Caco-2 (cell line): ENCODE measurements around the gene ZNF316. TPM values are rescaled to one million over a fixed set of nuclear protein-coding genes. Genes with fewer than 3 reads are reported as not detected.

ENCODE experiments used
- BruUV-seq: library from RNA; stranded (reverse); fragments of 400-500 nt; replicated peaks from 2 replicates; lab custom pipeline; 2021; lab: Mats Ljungman, UMichigan
- CTCF ChIA-PET: fragments of 300-600 bp; sonication (Branson Sonifier 250); formaldehyde crosslinking; loops from one replicate; lab custom pipeline; 2022; ENCODE audit warnings: antibody characterized with exemption; lab: Charles Lee
- POLR2A ChIA-PET: fragments of 300-600 bp; sonication (Branson Sonifier 250); formaldehyde crosslinking; loops from one replicate; lab custom pipeline; 2022; ENCODE audit warnings: antibody characterized with exemption; lab: Charles Lee
- DNase-seq, 2 experiments: peaks; one replicate each; pipeline versions ENCODE4 v3.0.0 to v3.0.0-alpha.2; 2020 to 2022
- H3K27me3 ChIP-seq: replicated peaks from 2 replicates; pipeline ENCODE4 v1.6.0; 2011; ENCODE audit warnings: low read length; ENCODE audit not compliant: control insufficient read depth, insufficient read depth
- H3K36me3 ChIP-seq: 2 replicates; pipeline ENCODE4 v1.5.1; 2011; ENCODE audit warnings: low read length; ENCODE audit not compliant: control insufficient read depth, insufficient read depth
- H3K4me1 ChIP-seq: fragments of 250-450 bp; sonication (Bioruptor Pico); 2 replicates; pipeline ENCODE4 v1.5.1; 2020; ENCODE audit warnings: mild to moderate bottlenecking
- H3K4me3 ChIP-seq: 2 replicates; pipeline ENCODE4 v1.5.1; 2011; ENCODE audit warnings: low read depth, mild to moderate bottlenecking, control low read depth, low read length
- H3K9me3 ChIP-seq: fragments of 250-450 bp; sonication (Bioruptor Pico); 2 replicates; pipeline ENCODE4 v1.5.1; 2020; ENCODE audit warnings: mild to moderate bottlenecking, moderate library complexity
- H3K27ac Mint-ChIP-seq: one replicate; pipeline ENCODE4 v1.8.0; 2022; ENCODE audit warnings: mixed read lengths; ENCODE audit not compliant: unreplicated experiment
- H3K27me3 Mint-ChIP-seq: one replicate; pipeline ENCODE4 v1.8.0; 2022; ENCODE audit warnings: mixed read lengths; ENCODE audit not compliant: insufficient read depth, unreplicated experiment
- H3K36me3 Mint-ChIP-seq: one replicate; pipeline ENCODE4 v1.8.0; 2022; ENCODE audit warnings: mild to moderate bottlenecking, mixed read lengths; ENCODE audit not compliant: insufficient read depth, unreplicated experiment
- H3K4me1 Mint-ChIP-seq: one replicate; pipeline ENCODE4 v1.8.0; 2022; ENCODE audit warnings: low read depth, mixed read lengths; ENCODE audit not compliant: unreplicated experiment
- H3K4me3 Mint-ChIP-seq: one replicate; pipeline ENCODE4 v1.8.0; 2022; ENCODE audit warnings: mild to moderate bottlenecking, moderate library complexity, mixed read lengths; ENCODE audit not compliant: unreplicated experiment
- H3K9me3 Mint-ChIP-seq: one replicate; pipeline ENCODE4 v1.8.0; 2022; ENCODE audit warnings: mixed read lengths; ENCODE audit not compliant: unreplicated experiment
- intact Hi-C: fragments of 100-400 bp; cut with micrococcal nuclease; formaldehyde crosslinking; loops from one replicate; pipeline ENCODE4 v1.10.0; 2022; ENCODE audit not compliant: unreplicated experiment
- total RNA-seq: library from RNA; stranded (reverse); gene quantifications from 2 replicates; pipeline ENCODE4 v1.2.3, GENCODE V29; 2022
- TF ChIP-seq, protein P1 (sequence below), 2 experiments: fragments of 200-600 bp in 1 of 2; IDR thresholded peaks; 1 replicate in 1 of 2; 2 replicates in 1 of 2; pipeline versions ENCODE4 v1.5.1 to v1.8.0; 2011 to 2022; ENCODE audit warnings: antibody characterized with exemption in 1 of 2, control low read depth in 1 of 2, inconsistent platforms in 1 of 2, low read depth in 1 of 2, low read length in 1 of 2, mild to moderate bottlenecking in 1 of 2, moderate library complexity in 1 of 2; ENCODE audit not compliant: insufficient read depth in 1 of 2, severe bottlenecking in 1 of 2, unreplicated experiment in 1 of 2

ZNF316 gene
- total RNA-seq, 1 experiment from 2014 or later, result 34.3 TPM

DNA sequence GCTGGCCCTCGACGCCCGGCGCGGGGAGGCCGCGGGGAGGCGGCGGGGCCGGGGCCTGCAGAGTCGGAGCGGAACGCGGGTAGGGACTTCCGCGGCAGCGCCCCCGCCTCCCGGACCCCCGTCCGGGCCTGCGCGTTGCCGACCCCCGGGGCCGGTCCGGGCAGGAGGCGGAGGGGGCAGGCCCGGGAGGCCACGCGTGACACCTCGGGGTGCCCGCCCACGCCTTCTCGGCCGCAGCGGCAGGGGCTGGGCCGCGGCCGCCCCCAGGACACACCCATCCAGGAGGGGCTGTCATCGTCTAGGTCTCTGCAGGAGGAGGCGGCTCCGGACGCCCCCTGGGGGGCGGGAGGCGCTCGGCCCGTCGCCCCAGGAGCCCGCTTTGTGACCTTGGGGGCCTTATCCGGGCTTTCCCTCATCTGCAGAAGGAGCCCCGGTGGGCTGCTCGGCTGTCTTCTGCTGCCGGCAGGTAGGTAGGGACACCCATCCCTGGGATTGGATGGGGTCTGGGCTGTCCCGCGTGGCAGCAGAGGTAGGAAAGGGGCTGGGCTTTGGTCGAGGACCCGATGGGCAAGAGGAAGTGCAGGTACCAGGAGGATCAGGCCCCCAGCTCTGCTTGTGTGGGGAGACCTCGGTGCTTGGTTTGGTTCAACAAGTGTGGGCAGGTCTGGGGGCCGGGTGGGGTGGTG, 569 bp downstream of the ZNF316 start:
- POLR2A ChIA-PET, result no interaction called here
- no peaks in the 10 kb centered on the region for H3K27me3 Mint-ChIP-seq
- DNase-seq, result peak; percentile 54 to 71
- no peaks in the 10 kb centered on the region for H3K9me3 Mint-ChIP-seq
- H3K4me1 Mint-ChIP-seq, result peaks cover 11% of the 10 kb centered on the region
- no peak overlapping the region for H3K27ac Mint-ChIP-seq
- Histone ChIP-seq H3K9me3 (no peaks in the 10 kb centered on the region), H3K36me3 (peaks cover 3% of the 10 kb centered on the region; the same call in 1 of the 2 replicates), H3K27me3 (no peaks in the 10 kb centered on the region), H3K4me3 (peak overlapping the region; percentile 97), H3K4me1 (peaks cover 4% of the 10 kb centered on the region)
- TF ChIP-seq, protein P1, sequence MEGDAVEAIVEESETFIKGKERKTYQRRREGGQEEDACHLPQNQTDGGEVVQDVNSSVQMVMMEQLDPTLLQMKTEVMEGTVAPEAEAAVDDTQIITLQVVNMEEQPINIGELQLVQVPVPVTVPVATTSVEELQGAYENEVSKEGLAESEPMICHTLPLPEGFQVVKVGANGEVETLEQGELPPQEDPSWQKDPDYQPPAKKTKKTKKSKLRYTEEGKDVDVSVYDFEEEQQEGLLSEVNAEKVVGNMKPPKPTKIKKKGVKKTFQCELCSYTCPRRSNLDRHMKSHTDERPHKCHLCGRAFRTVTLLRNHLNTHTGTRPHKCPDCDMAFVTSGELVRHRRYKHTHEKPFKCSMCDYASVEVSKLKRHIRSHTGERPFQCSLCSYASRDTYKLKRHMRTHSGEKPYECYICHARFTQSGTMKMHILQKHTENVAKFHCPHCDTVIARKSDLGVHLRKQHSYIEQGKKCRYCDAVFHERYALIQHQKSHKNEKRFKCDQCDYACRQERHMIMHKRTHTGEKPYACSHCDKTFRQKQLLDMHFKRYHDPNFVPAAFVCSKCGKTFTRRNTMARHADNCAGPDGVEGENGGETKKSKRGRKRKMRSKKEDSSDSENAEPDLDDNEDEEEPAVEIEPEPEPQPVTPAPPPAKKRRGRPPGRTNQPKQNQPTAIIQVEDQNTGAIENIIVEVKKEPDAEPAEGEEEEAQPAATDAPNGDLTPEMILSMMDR (IDR thresholded peaks at IDR 0.05; ENCODE audit: insufficient read depth in 1 of 2, low read depth in 1 of 2, low read length in 1 of 2, severe bottlenecking in 1 of 2, unreplicated experiment in 1 of 2), result peak; percentile 61 to 81
- CTCF ChIA-PET, result no interaction called here
- intact Hi-C loops, result loop anchor here (2.0 kb wide), 1 partner anchor 69 kb away; the partner anchor contains the start of gene ZNF12
- H3K36me3 Mint-ChIP-seq, result peaks cover 24% of the 10 kb centered on the region
- BruUV-seq, result no TSS peak
- peak overlapping the region; percentile 72 for H3K4me3 Mint-ChIP-seq

DNA sequence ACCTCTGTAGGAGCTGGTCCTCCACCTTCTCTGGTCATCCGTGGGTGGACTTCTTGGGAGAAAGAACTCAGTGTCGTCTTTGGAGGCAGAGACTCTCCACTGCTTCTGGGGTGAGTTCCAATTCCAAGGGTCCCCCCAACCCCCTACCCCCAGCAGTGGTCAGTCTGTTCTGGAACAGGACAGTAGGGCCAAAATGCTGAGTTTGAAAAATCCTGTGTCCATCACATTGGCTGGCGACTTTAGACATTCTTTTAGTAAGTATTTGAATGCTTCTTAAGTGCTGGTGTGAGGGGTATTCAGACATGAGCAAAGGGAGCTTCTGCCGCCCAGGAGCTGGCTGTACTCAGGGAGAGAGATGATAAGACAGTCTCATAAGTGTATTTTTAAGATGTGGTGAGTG, 1.9 kb downstream of the ZNF316 start:
- TF ChIP-seq, protein P1 (IDR thresholded peaks at IDR 0.05; ENCODE audit: insufficient read depth in 1 of 2, low read depth in 1 of 2, low read length in 1 of 2, severe bottlenecking in 1 of 2, unreplicated experiment in 1 of 2), result no peak
- no TSS peak for BruUV-seq
- H3K4me1 Mint-ChIP-seq, result peaks cover 11% of the 10 kb centered on the region
- H3K9me3 ChIP-seq, result no peaks in the 10 kb centered on the region
- no peak overlapping the region for H3K4me3 Mint-ChIP-seq
- peaks cover 3% of the 10 kb centered on the region; the same call in 1 of the 2 replicates for H3K36me3 ChIP-seq
- no peak overlapping the region for H3K4me3 ChIP-seq
- intact Hi-C loops, result no loop called here
- no peak overlapping the region for H3K27ac Mint-ChIP-seq
- H3K27me3 Mint-ChIP-seq, result no peaks in the 10 kb centered on the region
- H3K36me3 Mint-ChIP-seq, result peaks cover 24% of the 10 kb centered on the region
- DNase-seq, result no peak
- H3K27me3 ChIP-seq, result no peaks in the 10 kb centered on the region
- H3K4me1 ChIP-seq, result peaks cover 4% of the 10 kb centered on the region
- CTCF ChIA-PET, result no interaction called here
- POLR2A ChIA-PET, result no interaction called here
- no peaks in the 10 kb centered on the region for H3K9me3 Mint-ChIP-seq

DNA sequence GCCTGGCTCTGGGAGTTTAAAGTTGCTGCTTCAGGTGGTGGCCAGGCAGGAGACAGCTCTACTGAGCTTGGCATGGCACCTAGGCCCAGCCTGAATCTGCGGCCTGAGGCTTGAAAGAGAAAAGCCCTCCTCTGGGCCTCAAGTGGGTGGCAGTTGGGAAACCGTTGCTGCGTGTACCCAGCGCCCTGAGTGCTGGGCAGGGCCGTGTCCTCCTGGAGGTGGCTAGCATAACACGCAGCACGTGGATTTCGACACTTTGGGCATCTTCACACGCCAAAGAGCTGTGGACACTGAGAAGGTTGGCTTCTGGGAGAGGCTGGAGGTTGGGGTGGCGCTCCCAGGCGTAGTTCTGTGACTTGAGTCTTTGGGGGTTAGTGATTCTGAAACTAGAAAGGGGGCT, 2.5 kb downstream of the ZNF316 start:
- Histone ChIP-seq H3K9me3 (no peaks in the 10 kb centered on the region), H3K4me3 (no peak overlapping the region), H3K36me3 (peaks cover 3% of the 10 kb centered on the region; the same call in 1 of the 2 replicates), H3K4me1 (peaks cover 4% of the 10 kb centered on the region), H3K27me3 (no peaks in the 10 kb centered on the region)
- TF ChIP-seq, protein P1 (IDR thresholded peaks at IDR 0.05; ENCODE audit: insufficient read depth in 1 of 2, low read depth in 1 of 2, low read length in 1 of 2, severe bottlenecking in 1 of 2, unreplicated experiment in 1 of 2), result no peak
- no peaks in the 10 kb centered on the region for H3K9me3 Mint-ChIP-seq
- ChIA-PET CTCF (interaction anchor here (0.6 kb wide), 1 partner anchor 1508 kb away, joined by 3 read pairs; no protein-coding TSS in a partner anchor), POLR2A (no interaction called here)
- intact Hi-C loops, result no loop called here
- no peaks in the 10 kb centered on the region for H3K27me3 Mint-ChIP-seq
- DNase-seq, result no peak
- H3K4me3 Mint-ChIP-seq, result no peak overlapping the region
- no peak overlapping the region for H3K27ac Mint-ChIP-seq
- BruUV-seq, result no TSS peak
- H3K4me1 Mint-ChIP-seq, result peaks cover 11% of the 10 kb centered on the region
- H3K36me3 Mint-ChIP-seq, result peaks cover 24% of the 10 kb centered on the region
